GM12801 (cell line): ENCODE measurements around the gene LRRC19.

ENCODE experiments used
- TF ChIP-seq, protein P1 (sequence below): IDR thresholded peaks from one replicate; pipeline ENCODE4 v1.5.1; 2011; ENCODE audit warnings: control low read depth; ENCODE audit not compliant: insufficient read length; ENCODE audit errors: extremely low read depth

LRRC19 gene

GRCh38 chr9:26955222-26955903 lies 50.1 kb downstream of the LRRC19 start:
- TF ChIP-seq, protein P1, sequence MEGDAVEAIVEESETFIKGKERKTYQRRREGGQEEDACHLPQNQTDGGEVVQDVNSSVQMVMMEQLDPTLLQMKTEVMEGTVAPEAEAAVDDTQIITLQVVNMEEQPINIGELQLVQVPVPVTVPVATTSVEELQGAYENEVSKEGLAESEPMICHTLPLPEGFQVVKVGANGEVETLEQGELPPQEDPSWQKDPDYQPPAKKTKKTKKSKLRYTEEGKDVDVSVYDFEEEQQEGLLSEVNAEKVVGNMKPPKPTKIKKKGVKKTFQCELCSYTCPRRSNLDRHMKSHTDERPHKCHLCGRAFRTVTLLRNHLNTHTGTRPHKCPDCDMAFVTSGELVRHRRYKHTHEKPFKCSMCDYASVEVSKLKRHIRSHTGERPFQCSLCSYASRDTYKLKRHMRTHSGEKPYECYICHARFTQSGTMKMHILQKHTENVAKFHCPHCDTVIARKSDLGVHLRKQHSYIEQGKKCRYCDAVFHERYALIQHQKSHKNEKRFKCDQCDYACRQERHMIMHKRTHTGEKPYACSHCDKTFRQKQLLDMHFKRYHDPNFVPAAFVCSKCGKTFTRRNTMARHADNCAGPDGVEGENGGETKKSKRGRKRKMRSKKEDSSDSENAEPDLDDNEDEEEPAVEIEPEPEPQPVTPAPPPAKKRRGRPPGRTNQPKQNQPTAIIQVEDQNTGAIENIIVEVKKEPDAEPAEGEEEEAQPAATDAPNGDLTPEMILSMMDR = no peak

- TF ChIP-seq, protein P1 = no peak
These were observed 51.4 kb downstream of the LRRC19 start for GRCh38 chr9:26954050-26954508.

GRCh38 chr9:26951794-26952193 lies 53.7 kb downstream of the LRRC19 start:
- TF ChIP-seq, protein P1 = no peak

GRCh38 chr9:26950521-26950920 lies 55.0 kb downstream of the LRRC19 start:
- TF ChIP-seq, protein P1 = no peak

- TF ChIP-seq, protein P1 = no peak
These were observed 55.8 kb downstream of the LRRC19 start for GRCh38 chr9:26949637-26950069.

DNA sequence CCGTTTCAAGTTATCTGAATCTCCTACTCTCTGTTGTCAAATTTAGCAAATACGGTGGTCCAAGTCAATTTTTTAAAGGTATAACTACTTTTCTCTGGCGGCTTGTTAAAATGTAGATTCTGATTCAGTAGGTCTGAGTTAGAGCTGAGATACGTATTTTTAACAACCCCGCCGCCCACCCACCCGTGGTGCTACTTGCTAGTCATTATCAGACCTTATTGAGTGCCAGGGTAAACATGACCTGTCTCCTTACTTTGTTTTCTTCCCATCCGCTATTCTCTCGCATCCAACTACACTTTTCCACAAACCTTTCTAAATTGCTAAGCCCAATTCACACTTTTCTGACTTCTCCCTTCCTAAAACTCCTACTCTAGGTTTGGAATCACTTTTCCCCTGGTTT lies 57.7 kb downstream of the LRRC19 start:
- TF ChIP-seq, protein P1 = no peak

DNA sequence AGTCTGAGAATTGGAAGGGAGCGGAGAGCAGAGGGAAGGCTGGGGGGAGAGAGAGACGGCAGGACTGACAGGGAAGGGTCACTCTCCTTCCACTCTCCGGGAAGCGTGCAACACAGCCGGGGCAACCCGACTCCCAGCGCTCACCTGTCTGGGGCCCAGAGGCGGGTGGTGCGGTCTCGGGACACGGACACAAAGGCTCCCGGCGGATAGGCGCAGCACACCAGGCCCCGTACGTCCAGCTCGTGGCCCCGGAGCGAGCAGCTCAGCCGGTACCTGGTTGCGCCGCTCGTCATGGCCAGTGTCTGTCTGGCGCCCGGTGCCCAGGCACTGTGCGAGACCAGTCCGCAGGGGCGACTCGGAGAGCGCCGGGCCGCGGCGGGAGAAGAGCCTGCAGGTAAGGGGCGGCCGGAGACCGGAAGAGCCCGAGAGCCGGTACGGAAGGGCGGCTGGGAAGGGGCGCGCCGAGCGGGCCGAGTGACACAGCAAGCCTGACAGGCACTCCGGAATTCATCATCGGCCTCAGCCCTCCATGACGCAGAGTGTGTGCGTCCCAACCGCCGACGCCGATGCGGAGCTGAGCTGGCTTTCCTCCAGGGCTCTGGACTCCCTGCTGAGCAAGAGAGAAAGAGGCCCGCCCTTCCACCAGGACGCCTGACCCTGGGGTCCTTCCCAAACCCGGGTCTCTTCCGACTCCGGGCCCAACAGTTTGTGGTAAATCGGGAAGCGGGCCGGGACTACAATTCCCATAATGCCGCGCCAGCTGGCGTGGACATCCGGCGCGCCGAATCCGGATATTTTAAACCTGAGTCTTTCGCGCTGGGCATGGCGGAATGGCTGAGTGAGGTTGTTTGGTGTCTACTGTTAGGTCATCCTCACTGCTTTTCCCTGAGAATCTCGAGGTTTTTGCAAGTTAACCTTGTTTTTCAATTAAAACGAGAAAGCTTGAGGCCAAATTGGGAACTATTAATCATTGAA lies 58.4 kb downstream of the LRRC19 start, which contains the start of gene PLAA:
Gene PLAA (minus strand): TSS at position 490 of the 975 bp plus-strand sequence. CDS start 197 bp downstream, at position 293.
- TF ChIP-seq, protein P1 = no peak
